SK-N-SH (cell line): ENCODE measurements around the gene RASGRF1. TPM values are rescaled to one million over a fixed set of nuclear protein-coding genes. Genes with fewer than 3 reads are reported as not detected.

Experiments
- CTCF ChIA-PET: fragments of 300-600, 350-600 bp; formaldehyde crosslinking; extraction: SDS; loops from one replicate; lab custom pipeline; 2021; lab: Yijun Ruan, JAX
- POLR2A ChIA-PET: fragments of 350-600 bp; sonication (Branson Sonifier 250); formaldehyde crosslinking; extraction: SDS; loops from one replicate; lab custom pipeline; 2020; ENCODE audit warnings: antibody characterized with exemption, inconsistent platforms; lab: Yijun Ruan, JAX
- DNase-seq: peaks from one replicate; pipeline ENCODE4 v3.0.0; 2012
- H2AFZ ChIP-seq: fragments of 200-600 bp; sonication (generic); 2 replicates; pipeline ENCODE4 v1.8.1; 2016; ENCODE audit warnings: antibody characterized with exemption, mild to moderate bottlenecking, low read depth
- H3F3A ChIP-seq: fragments of 200-600 bp; sonication (generic); replicated peaks from 2 replicates; pipeline ENCODE3; 2016; ENCODE audit warnings: antibody characterized with exemption, mild to moderate bottlenecking; ENCODE audit not compliant: insufficient read depth
- H3K27ac ChIP-seq, 2 experiments: fragments of 200-500 bp in 1 of 2; fragments of 200-600 bp in 1 of 2; sonication (Bioruptor generic) in 1 of 2; sonication (generic), shearing (Covaris generic) in 1 of 2; 2 replicates each; pipeline versions ENCODE4 v1.5.1 to v1.6.1; 2014 to 2016; ENCODE audit warnings: low read depth in 2 of 2, inconsistent platforms in 1 of 2, low read length in 1 of 2, mild to moderate bottlenecking in 1 of 2, mixed read lengths in 1 of 2
- H3K27me3 ChIP-seq: fragments of 200-600 bp; sonication (generic), shearing (Covaris generic); 2 replicates; pipeline ENCODE4 v1.6.1; 2016; ENCODE audit warnings: mixed run types; ENCODE audit not compliant: insufficient read depth
- H3K36me3 ChIP-seq, 2 experiments: fragments of 200-500 bp in 1 of 2; fragments of 200-600 bp in 1 of 2; sonication (Bioruptor generic) in 1 of 2; sonication (generic) in 1 of 2; replicated peaks in 1 of 2; 2 replicates each; pipeline versions ENCODE3 to v1.5.1; 2014 to 2016; ENCODE audit warnings: low read length in 1 of 2, mild to moderate bottlenecking in 1 of 2; ENCODE audit not compliant: insufficient read depth in 2 of 2, control insufficient read depth in 1 of 2
- H3K4me1 ChIP-seq, 2 experiments: fragments of 200-500 bp in 1 of 2; fragments of 200-600 bp in 1 of 2; sonication (Bioruptor generic) in 1 of 2; sonication (generic), shearing (Covaris generic) in 1 of 2; 2 replicates each; pipeline versions ENCODE4 v1.5.1 to v1.6.1; 2014 to 2016; ENCODE audit warnings: low read depth in 1 of 2, low read length in 1 of 2, mixed run types in 1 of 2; ENCODE audit not compliant: insufficient read depth in 2 of 2, control insufficient read depth in 1 of 2
- H3K4me2 ChIP-seq: fragments of 200-600 bp; sonication (generic), shearing (Covaris generic); 2 replicates; pipeline ENCODE4 v1.6.1; 2017; ENCODE audit warnings: mixed run types
- H3K4me3 ChIP-seq, 2 experiments: fragments of 200-500 bp in 1 of 2; fragments of 200-600 bp in 1 of 2; sonication (Bioruptor generic) in 1 of 2; sonication (generic), shearing (Covaris generic) in 1 of 2; 2 replicates each; pipeline versions ENCODE4 v1.5.1 to v1.8.1; 2014 to 2016; ENCODE audit warnings: low read depth in 2 of 2, inconsistent platforms in 1 of 2, low read length in 1 of 2, mild to moderate bottlenecking in 1 of 2, mixed read lengths in 1 of 2, moderate library complexity in 1 of 2
- H3K79me2 ChIP-seq: fragments of 200-600 bp; sonication (generic); 2 replicates; pipeline ENCODE4 v1.8.1; 2017; ENCODE audit warnings: mild to moderate bottlenecking; ENCODE audit not compliant: insufficient read depth
- H3K9ac ChIP-seq: fragments of 200-600 bp; sonication (generic); 2 replicates; pipeline ENCODE4 v1.6.1; 2017; ENCODE audit warnings: mixed run types
- H3K9me2 ChIP-seq: fragments of 200-600 bp; sonication (generic); 2 replicates; pipeline ENCODE4 v1.6.1; 2017; ENCODE audit warnings: mixed run types
- H3K9me3 ChIP-seq: fragments of 200-600 bp; sonication (generic); 2 replicates; pipeline ENCODE4 v1.6.1; 2017; ENCODE audit warnings: mixed run types, mild to moderate bottlenecking, moderate library complexity
- H4K20me1 ChIP-seq: fragments of 200-600 bp; sonication (generic); 2 replicates; pipeline ENCODE4 v1.6.1; 2017; ENCODE audit warnings: mild to moderate bottlenecking, mixed run types; ENCODE audit not compliant: insufficient read depth
- ELF1 ChIP-seq: IDR thresholded peaks from 2 replicates; pipeline ENCODE4 v1.4.0; 2012
- FOSL2 ChIP-seq: IDR thresholded peaks from 2 replicates; pipeline ENCODE4 v1.4.0; 2012; ENCODE audit warnings: low read depth, mild to moderate bottlenecking, moderate library complexity, borderline replicate concordance
- FOXJ3 ChIP-seq: sonication (generic); formaldehyde crosslinking; IDR thresholded peaks from 2 replicates; pipeline ENCODE4 v1.5.1; 2020; ENCODE audit warnings: mild to moderate bottlenecking, missing genetic modification reagents
- GATA2 ChIP-seq: sonication (generic); formaldehyde crosslinking; IDR thresholded peaks from 2 replicates; pipeline ENCODE4 v1.5.0; 2020; ENCODE audit warnings: mild to moderate bottlenecking, missing genetic modification reagents
- MEF2A ChIP-seq: IDR thresholded peaks from 2 replicates; pipeline ENCODE4 v1.4.0; 2012; ENCODE audit warnings: low read depth, borderline replicate concordance
- RAD21 ChIP-seq: IDR thresholded peaks from 2 replicates; pipeline ENCODE4 v1.6.1; 2012; ENCODE audit warnings: mild to moderate bottlenecking, low read length
- RXRA ChIP-seq: IDR thresholded peaks from 2 replicates; pipeline ENCODE4 v1.4.0; 2012; ENCODE audit warnings: low read depth, mild to moderate bottlenecking, borderline replicate concordance
- SIN3A ChIP-seq: IDR thresholded peaks from 2 replicates; pipeline ENCODE4 v1.6.1; 2012; ENCODE audit warnings: low read depth, mild to moderate bottlenecking, low read length, moderate library complexity, borderline replicate concordance
- SMC3 ChIP-seq: IDR thresholded peaks from 2 replicates; pipeline ENCODE4 v1.6.1; 2012; ENCODE audit warnings: low read depth, low read length, improper control_type of control experiment
- TAF1 ChIP-seq: IDR thresholded peaks from 2 replicates; pipeline ENCODE4 v1.6.1; 2012; ENCODE audit warnings: low read depth, mild to moderate bottlenecking, low read length, moderate library complexity, borderline replicate concordance
- TCF12 ChIP-seq: IDR thresholded peaks from 2 replicates; pipeline ENCODE4 v1.4.0; 2012
- TEAD4 ChIP-seq: IDR thresholded peaks from 2 replicates; pipeline ENCODE4 v1.4.0; 2012; ENCODE audit warnings: mild to moderate bottlenecking, borderline replicate concordance; ENCODE audit not compliant: insufficient read depth
- YY1 ChIP-seq: IDR thresholded peaks from 2 replicates; pipeline ENCODE4 v1.4.0; 2012; ENCODE audit warnings: low read depth, mild to moderate bottlenecking
- WGBS: methylation state at CpG from one replicate; pipeline ENCODE4 v1.1.6; 2017; ENCODE audit warnings: low lambda C conversion rate; 5-methylcytosine and 5-hydroxymethylcytosine counted together
- polyA plus RNA-seq, 3 experiments: library from polyadenylated mRNA; depleted of rRNA; stranded (reverse); fragments of >200 nt; gene quantifications; 2 replicates each; pipeline ENCODE4 v1.2.3, GENCODE V29; 2012
- TF ChIP-seq, protein P1 (sequence below): IDR thresholded peaks from 2 replicates; pipeline ENCODE4; 2012
- TF ChIP-seq, protein P2 (sequence below): fragments of 200-600 bp; sonication (generic); IDR thresholded peaks from 2 replicates; pipeline ENCODE4 v1.6.1; 2017; ENCODE audit warnings: antibody characterized with exemption, mild to moderate bottlenecking, moderate library complexity
- TF ChIP-seq, protein P3 (sequence below): IDR thresholded peaks from 2 replicates; pipeline ENCODE4 v1.4.0; 2012; ENCODE audit warnings: low read depth, borderline replicate concordance
- TF ChIP-seq, protein P4 (sequence below): fragments of 150-350 bp; IDR thresholded peaks from 2 replicates; pipeline ENCODE4 v1.6.1; 2017; ENCODE audit warnings: antibody characterized with exemption, low read length, low read depth, borderline replicate concordance
- TF ChIP-seq, protein P5 (sequence below): fragments of 150-350 bp; IDR thresholded peaks from 2 replicates; pipeline ENCODE4 v1.6.1; 2016; ENCODE audit warnings: mild to moderate bottlenecking, low read depth, low read length

RASGRF1 gene
- polyA plus RNA-seq, 1 of the 3 experiments (the other 2 are of a cell fraction): 0.10 TPM

DNA sequence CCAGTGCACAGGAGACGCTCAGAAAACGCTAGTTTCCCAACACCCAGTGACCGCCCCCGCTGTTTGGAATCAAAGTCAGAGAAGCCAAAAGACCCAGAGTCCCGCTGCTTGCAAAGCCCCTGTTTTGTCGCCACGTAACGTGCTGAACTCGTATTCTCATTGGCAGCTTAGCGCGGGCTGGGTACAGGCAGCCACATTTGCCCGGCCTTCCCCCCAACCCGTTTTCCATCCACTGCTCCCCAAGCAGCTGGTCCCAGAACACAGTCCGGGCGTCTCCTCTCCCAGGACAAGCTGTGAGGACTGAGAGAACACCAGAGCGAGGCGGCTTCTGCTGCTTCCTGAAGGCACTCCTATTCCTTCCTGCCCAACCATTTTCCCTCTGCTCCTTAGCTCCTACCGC, 54.8 kb downstream of the RASGRF1 start:
- H3K9ac ChIP-seq: no peak overlapping the region
- no peaks in the 10 kb centered on the region for H3K9me2 ChIP-seq
- H2AFZ ChIP-seq: no peak overlapping the region
- H3K9me3 ChIP-seq: no peaks in the 10 kb centered on the region
- H3K4me3 ChIP-seq: no peak overlapping the region
- H3K36me3 ChIP-seq: no peaks in the 10 kb centered on the region
- CTCF ChIA-PET: interaction anchor here (0.5 to 17.2 kb wide), 6 partner anchors 9 to 179 kb away, joined by 3 to 629 read pairs (median 4); no protein-coding TSS in a partner anchor
- WGBS: 76% methylated on average over 14 of the region's 18 CpGs
- POLR2A ChIA-PET: no interaction called here
- TF ChIP-seq TEAD4 (no peak), YY1 (no peak), TAF1 (no peak), FOXJ3 (CRISPR knock-in tag) (no peak), RXRA (no peak), GATA2 (CRISPR knock-in tag) (no peak), FOSL2 (no peak), TCF12 (no peak), ELF1 (no peak), SIN3A (no peak), SMC3 (no peak), MEF2A (no peak), RAD21 (no peak)
- TF ChIP-seq, protein P1, sequence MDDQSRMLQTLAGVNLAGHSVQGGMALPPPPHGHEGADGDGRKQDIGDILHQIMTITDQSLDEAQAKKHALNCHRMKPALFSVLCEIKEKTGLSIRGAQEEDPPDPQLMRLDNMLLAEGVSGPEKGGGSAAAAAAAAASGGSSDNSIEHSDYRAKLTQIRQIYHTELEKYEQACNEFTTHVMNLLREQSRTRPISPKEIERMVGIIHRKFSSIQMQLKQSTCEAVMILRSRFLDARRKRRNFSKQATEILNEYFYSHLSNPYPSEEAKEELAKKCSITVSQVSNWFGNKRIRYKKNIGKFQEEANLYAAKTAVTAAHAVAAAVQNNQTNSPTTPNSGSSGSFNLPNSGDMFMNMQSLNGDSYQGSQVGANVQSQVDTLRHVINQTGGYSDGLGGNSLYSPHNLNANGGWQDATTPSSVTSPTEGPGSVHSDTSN: no peak
- TF ChIP-seq, protein P2, sequence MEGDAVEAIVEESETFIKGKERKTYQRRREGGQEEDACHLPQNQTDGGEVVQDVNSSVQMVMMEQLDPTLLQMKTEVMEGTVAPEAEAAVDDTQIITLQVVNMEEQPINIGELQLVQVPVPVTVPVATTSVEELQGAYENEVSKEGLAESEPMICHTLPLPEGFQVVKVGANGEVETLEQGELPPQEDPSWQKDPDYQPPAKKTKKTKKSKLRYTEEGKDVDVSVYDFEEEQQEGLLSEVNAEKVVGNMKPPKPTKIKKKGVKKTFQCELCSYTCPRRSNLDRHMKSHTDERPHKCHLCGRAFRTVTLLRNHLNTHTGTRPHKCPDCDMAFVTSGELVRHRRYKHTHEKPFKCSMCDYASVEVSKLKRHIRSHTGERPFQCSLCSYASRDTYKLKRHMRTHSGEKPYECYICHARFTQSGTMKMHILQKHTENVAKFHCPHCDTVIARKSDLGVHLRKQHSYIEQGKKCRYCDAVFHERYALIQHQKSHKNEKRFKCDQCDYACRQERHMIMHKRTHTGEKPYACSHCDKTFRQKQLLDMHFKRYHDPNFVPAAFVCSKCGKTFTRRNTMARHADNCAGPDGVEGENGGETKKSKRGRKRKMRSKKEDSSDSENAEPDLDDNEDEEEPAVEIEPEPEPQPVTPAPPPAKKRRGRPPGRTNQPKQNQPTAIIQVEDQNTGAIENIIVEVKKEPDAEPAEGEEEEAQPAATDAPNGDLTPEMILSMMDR: no peak
- TF ChIP-seq, protein P3, sequence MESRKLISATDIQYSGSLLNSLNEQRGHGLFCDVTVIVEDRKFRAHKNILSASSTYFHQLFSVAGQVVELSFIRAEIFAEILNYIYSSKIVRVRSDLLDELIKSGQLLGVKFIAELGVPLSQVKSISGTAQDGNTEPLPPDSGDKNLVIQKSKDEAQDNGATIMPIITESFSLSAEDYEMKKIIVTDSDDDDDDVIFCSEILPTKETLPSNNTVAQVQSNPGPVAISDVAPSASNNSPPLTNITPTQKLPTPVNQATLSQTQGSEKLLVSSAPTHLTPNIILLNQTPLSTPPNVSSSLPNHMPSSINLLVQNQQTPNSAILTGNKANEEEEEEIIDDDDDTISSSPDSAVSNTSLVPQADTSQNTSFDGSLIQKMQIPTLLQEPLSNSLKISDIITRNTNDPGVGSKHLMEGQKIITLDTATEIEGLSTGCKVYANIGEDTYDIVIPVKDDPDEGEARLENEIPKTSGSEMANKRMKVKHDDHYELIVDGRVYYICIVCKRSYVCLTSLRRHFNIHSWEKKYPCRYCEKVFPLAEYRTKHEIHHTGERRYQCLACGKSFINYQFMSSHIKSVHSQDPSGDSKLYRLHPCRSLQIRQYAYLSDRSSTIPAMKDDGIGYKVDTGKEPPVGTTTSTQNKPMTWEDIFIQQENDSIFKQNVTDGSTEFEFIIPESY: no peak
- TF ChIP-seq, protein P4, sequence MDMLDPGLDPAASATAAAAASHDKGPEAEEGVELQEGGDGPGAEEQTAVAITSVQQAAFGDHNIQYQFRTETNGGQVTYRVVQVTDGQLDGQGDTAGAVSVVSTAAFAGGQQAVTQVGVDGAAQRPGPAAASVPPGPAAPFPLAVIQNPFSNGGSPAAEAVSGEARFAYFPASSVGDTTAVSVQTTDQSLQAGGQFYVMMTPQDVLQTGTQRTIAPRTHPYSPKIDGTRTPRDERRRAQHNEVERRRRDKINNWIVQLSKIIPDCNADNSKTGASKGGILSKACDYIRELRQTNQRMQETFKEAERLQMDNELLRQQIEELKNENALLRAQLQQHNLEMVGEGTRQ: no peak
- TF ChIP-seq, protein P5, sequence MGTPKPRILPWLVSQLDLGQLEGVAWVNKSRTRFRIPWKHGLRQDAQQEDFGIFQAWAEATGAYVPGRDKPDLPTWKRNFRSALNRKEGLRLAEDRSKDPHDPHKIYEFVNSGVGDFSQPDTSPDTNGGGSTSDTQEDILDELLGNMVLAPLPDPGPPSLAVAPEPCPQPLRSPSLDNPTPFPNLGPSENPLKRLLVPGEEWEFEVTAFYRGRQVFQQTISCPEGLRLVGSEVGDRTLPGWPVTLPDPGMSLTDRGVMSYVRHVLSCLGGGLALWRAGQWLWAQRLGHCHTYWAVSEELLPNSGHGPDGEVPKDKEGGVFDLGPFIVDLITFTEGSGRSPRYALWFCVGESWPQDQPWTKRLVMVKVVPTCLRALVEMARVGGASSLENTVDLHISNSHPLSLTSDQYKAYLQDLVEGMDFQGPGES: no peak
- H3K4me1 ChIP-seq: peaks cover 0 to 3% of the 10 kb centered on the region in 2 experiments; a peak in 1 of 4 replicates
- no peak overlapping the region for H3K27ac ChIP-seq
- H3K79me2 ChIP-seq: no peaks in the 10 kb centered on the region
- no peak for DNase-seq
- no peaks in the 10 kb centered on the region for H4K20me1 ChIP-seq
- no peaks in the 10 kb centered on the region for H3F3A ChIP-seq
- H3K27me3 ChIP-seq: peaks cover 14% of the 10 kb centered on the region; the same call in 1 of the 2 replicates
- H3K4me2 ChIP-seq: no peak overlapping the region
